GM12865 (cell line): ENCODE results near the gene ALKBH8.
"Not testable (repeated sequence)": the region's sequence is repeated elsewhere in the genome, so short reads cannot be mapped to it uniquely, and the experiment has no call there.

Experiments
- DNase-seq: peaks from one replicate; pipeline ENCODE4 v3.0.0; 2010; ENCODE audit warnings: low read depth
- H3K4me3 ChIP-seq: 2 replicates; pipeline ENCODE4 v1.5.1; 2011; ENCODE audit warnings: mild to moderate bottlenecking, low read depth, low read length, control low read depth
- CTCF ChIP-seq: IDR thresholded peaks from 2 replicates; pipeline ENCODE4 v1.5.1; 2011; ENCODE audit warnings: low read length, control low read depth, low read depth, inconsistent platforms; ENCODE audit not compliant: insufficient read depth; ENCODE audit errors: missing control alignments

ALKBH8 gene

GRCh38 chr11:107577346-107577711 is 11.8 kb upstream of the ALKBH8 start:
- DNase-seq: no peak
- TF ChIP-seq CTCF: no peak
- no peak overlapping the region for H3K4me3 ChIP-seq

DNA sequence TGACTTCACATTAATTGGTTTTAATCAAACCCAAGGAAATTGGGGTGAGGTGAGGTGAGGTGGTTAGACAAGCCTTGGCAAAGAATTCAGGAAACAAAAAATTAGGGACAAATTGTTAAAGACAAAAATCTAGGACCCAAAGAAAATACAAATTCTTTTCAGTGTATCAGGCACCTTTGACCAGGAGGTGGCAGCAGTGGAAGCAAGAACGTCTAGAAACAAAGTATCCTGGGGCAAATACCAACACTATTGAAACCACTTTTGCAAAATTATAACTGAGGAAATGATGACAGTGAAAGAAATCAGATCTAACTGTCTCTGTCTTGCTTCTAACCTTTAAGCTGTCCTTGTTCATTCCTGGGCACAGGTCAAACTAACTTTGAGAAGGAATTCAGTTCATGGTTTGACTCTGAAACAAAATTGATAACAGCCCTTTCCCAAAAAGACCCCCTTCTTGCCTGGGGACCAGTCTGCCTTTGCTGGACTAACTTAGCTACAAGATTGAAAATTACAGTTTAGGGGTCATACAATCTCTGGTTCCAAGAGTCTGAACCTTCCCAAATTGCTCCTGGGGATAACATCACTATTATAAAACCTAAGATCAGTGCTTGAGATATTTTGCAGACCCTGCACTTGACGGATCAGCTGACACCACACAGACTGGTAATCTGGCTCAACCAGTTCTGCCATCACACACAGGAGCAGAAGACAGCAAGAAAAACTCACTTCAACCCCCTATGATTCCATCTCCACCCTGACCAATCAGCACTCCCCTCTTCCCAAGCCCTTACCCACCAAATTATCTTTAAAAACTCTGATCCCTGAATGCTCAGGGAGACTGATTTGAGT is 11.2 kb upstream of the ALKBH8 start:
- TF ChIP-seq CTCF: peak; percentile 73
- DNase-seq: peak; percentile 52

DNA sequence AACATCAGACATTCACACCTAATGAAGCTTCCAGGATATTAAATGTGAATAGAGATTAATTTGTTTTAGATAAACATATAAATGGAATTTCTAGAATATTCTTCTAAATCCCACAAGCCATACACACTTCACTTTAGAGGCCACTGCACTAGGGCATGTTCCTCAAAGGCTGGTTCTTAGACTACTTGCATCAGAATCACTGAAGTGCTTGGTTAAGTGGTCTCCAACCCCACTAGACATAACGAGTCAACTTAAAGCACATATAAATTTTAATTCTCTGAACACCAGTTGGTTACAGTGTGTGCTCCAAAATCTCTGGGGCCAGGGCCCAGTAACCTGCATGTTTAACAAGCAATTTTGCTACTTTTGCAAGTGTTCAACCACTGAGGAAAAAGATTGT is 7.9 kb upstream of the ALKBH8 start:
- no peak overlapping the region for H3K4me3 ChIP-seq
- no peak for DNase-seq
- no peak for TF ChIP-seq CTCF

More for the DNA sequence above, 11.2 kb upstream of the ALKBH8 start:
- not testable (repeated sequence) for H3K4me3 ChIP-seq

DNA sequence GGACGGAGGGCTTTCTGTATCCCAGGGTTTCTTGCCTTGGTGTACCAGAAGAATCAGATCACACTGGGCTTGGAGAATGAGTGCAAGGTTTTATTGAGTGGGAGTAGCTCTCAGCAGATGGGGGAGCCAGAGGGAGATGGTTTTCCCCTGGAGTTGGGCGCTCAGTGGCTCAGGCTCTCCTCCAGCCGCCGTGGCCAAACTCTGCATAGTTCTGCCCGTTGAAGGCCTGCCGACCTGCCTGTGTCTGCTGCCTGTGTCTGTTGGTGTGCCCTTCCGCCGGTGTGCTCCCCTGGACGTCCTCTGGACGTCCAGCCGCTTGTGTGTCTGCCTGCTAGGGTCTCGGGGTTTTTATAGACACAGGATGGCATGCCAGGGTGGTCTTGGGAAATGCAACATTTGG is 4.5 kb upstream of the ALKBH8 start:
- no peak for TF ChIP-seq CTCF
- H3K4me3 ChIP-seq: no peak overlapping the region
- no peak for DNase-seq

- peak; percentile 50 for DNase-seq
- H3K4me3 ChIP-seq: no peak overlapping the region
- no peak for TF ChIP-seq CTCF
Observed at GRCh38 chr11:107567739-107568335, 2.3 kb upstream of the ALKBH8 start.

DNA sequence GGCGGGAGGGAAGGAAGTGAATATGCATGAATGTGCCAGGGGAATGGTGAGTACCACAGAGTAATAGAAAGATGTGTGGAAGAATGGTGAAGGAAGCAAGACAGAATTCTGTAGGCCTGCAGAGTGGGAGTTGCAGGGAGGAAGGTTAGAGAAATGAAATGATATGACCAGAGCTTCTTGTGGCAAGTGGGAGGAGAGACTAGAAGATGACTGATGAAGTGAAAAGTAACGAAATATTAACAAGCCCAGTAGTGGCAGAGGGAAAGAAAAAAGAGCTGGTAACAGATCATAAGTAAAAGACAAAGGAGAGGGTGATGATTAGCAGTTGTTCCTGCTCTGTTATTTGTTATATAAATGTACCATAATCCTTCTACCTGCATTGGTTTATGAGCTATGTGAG is 1.0 kb upstream of the ALKBH8 start:
- no peak overlapping the region for H3K4me3 ChIP-seq
- DNase-seq: no peak
- TF ChIP-seq CTCF: no peak

- DNase-seq: not testable (repeated sequence)
- H3K4me3 ChIP-seq: peak overlapping the region; percentile 86
Observed at GRCh38 chr11:107565955-107566501, 493 bp upstream of the ALKBH8 start.
